Endothelial cell of umbilical vein (primary cell): Measurements from ENCODE around the gene ACTL8. TPM values are rescaled to one million over a fixed set of nuclear protein-coding genes. Genes with fewer than 3 reads are reported as not detected.

Experiments used
- BruUV-seq: library from RNA; stranded (reverse); fragments of 400-500 nt; replicated peaks from 2 replicates; lab custom pipeline; 2021; lab: Mats Ljungman, UMichigan
- CTCF ChIA-PET: fragments of 300-600, 350-600 bp; sonication (Branson Sonifier 250); formaldehyde crosslinking; loops from one replicate; lab custom pipeline; 2021; ENCODE audit warnings: antibody characterized with exemption, inconsistent platforms; lab: Charles Lee
- POLR2A ChIA-PET: fragments of 300-600, 350-600 bp; sonication (Branson Sonifier 250); formaldehyde crosslinking; loops from one replicate; lab custom pipeline; 2021; ENCODE audit warnings: antibody characterized with exemption, inconsistent platforms; lab: Charles Lee
- DNase-seq: peaks from one replicate; pipeline ENCODE4 v3.0.0-alpha.2; 2011; ENCODE audit warnings: low read depth, low spot score
- FAIRE-seq: peaks from 2 replicates; lab custom pipeline; 2011; peaks lifted over from hg19 to GRCh38; lab: Jason Lieb, UNC
- H2AFZ ChIP-seq: 2 replicates; pipeline ENCODE4 v1.6.0; 2012; ENCODE audit warnings: low read depth, low read length, control low read depth, inconsistent platforms
- H3K27ac ChIP-seq: 2 replicates; pipeline ENCODE4 v1.5.1; 2011; ENCODE audit warnings: low read depth, mild to moderate bottlenecking, control low read depth, low read length, moderate library complexity; ENCODE audit not compliant: insufficient read depth
- H3K27me3 ChIP-seq, 2 experiments: 2 replicates each; pipeline versions ENCODE4 v1.6.0 to v1.6.1; 2011; ENCODE audit warnings: low read length in 2 of 2, mixed read lengths in 1 of 2; ENCODE audit not compliant: control insufficient read depth in 2 of 2, insufficient read depth in 2 of 2
- H3K36me3 ChIP-seq, 2 experiments: 2 replicates in 1 of 2; 3 replicates in 1 of 2; pipeline ENCODE4 v1.5.1; 2011; ENCODE audit warnings: low read length in 2 of 2, mild to moderate bottlenecking in 1 of 2, moderate library complexity in 1 of 2; ENCODE audit not compliant: control insufficient read depth in 2 of 2, insufficient read depth in 2 of 2; ENCODE audit errors: extremely low read depth in 1 of 2
- H3K4me1 ChIP-seq: 3 replicates; pipeline ENCODE4 v1.5.1; 2011; ENCODE audit warnings: mild to moderate bottlenecking, low read length; ENCODE audit not compliant: control insufficient read depth, insufficient read depth; ENCODE audit errors: extremely low read depth
- H3K4me2 ChIP-seq: 2 replicates; pipeline ENCODE4 v1.6.1; 2011; ENCODE audit warnings: low read length, control low read depth, mixed read lengths; ENCODE audit not compliant: insufficient read depth
- H3K4me3 ChIP-seq, 3 experiments: fragments of 200-600 bp in 1 of 3; sonication (generic), shearing (Covaris generic) in 1 of 3; replicated peaks in 1 of 3; 2 replicates each; pipeline ENCODE4 v1.5.1; 2011 to 2016; ENCODE audit warnings: control low read depth in 3 of 3, low read length in 3 of 3, mild to moderate bottlenecking in 2 of 3, inconsistent platforms in 1 of 3, low read depth in 1 of 3, moderate library complexity in 1 of 3; ENCODE audit not compliant: insufficient read depth in 1 of 3
- H3K79me2 ChIP-seq: 2 replicates; pipeline ENCODE4 v1.6.0; 2012; ENCODE audit warnings: low read length, inconsistent platforms; ENCODE audit not compliant: control insufficient read depth, insufficient read depth
- H3K9ac ChIP-seq: replicated peaks from 2 replicates; pipeline ENCODE3; 2011; ENCODE audit warnings: low read length, control low read depth; ENCODE audit not compliant: insufficient read depth; ENCODE audit errors: extremely low read depth
- H3K9me1 ChIP-seq: replicated peaks from 3 replicates; pipeline ENCODE4 v1.6.0; 2011; ENCODE audit warnings: mild to moderate bottlenecking, low read length; ENCODE audit not compliant: control insufficient read depth, insufficient read depth; ENCODE audit errors: extremely low read depth
- H3K9me3 ChIP-seq: replicated peaks from 2 replicates; pipeline ENCODE4 v1.5.1; 2012; ENCODE audit warnings: low read length, inconsistent platforms; ENCODE audit not compliant: control insufficient read depth, insufficient read depth
- H4K20me1 ChIP-seq: replicated peaks from 2 replicates; pipeline ENCODE3; 2011; ENCODE audit warnings: mild to moderate bottlenecking, low read length; ENCODE audit not compliant: control insufficient read depth, insufficient read depth; ENCODE audit errors: extremely low read depth
- EZH2 ChIP-seq: IDR thresholded peaks from 2 replicates; pipeline ENCODE4 v1.6.1; 2012; ENCODE audit warnings: borderline replicate concordance, low read depth, mild to moderate bottlenecking, moderate library complexity, low read length, inconsistent platforms; ENCODE audit not compliant: severe bottlenecking
- FOS ChIP-seq: IDR thresholded peaks from 2 replicates; pipeline ENCODE4 v1.6.1; 2011; ENCODE audit warnings: mild to moderate bottlenecking, low read length, moderate library complexity, borderline replicate concordance; ENCODE audit not compliant: insufficient read depth
- JUN ChIP-seq: IDR thresholded peaks from 2 replicates; pipeline ENCODE4 v1.6.1; 2011; ENCODE audit warnings: borderline replicate concordance, low read depth; ENCODE audit not compliant: insufficient read length, insufficient read depth
- MAX ChIP-seq: IDR thresholded peaks from 2 replicates; pipeline ENCODE4 v1.6.1; 2011; ENCODE audit not compliant: insufficient read depth, insufficient read length
- MYC ChIP-seq: IDR thresholded peaks from one replicate; pipeline ENCODE4 v1.6.1; 2011; ENCODE audit warnings: mild to moderate bottlenecking, low read depth, low read length
- POLR2A ChIP-seq: IDR thresholded peaks from 2 replicates; pipeline ENCODE4 v1.6.1; 2012; ENCODE audit warnings: low read depth, mild to moderate bottlenecking, control low read depth, low read length
- POLR2AphosphoS5 ChIP-seq: IDR thresholded peaks from 2 replicates; pipeline ENCODE4 v1.6.1; 2012; ENCODE audit warnings: low read depth, mild to moderate bottlenecking, control low read depth, low read length, moderate library complexity; ENCODE audit not compliant: insufficient read depth
- dilution Hi-C: fragments of 300-500 bp; cut with MboI; formaldehyde crosslinking; loops from one replicate; pipeline ENCODE4 v1.15.0; 2019; ENCODE audit warnings: low sequenced_read_pairs; ENCODE audit not compliant: extremely low pct_ligation_motif_present
- intact Hi-C: fragments of 100-400 bp; cut with micrococcal nuclease; formaldehyde crosslinking; loops from one replicate; pipeline ENCODE4 v1.10.0; 2022
- polyA plus RNA-seq, 4 experiments: library from polyadenylated mRNA; depleted of rRNA in 3 of 4; stranded (reverse) in 3 of 4; unstranded in 1 of 4; fragments of >200 nt; gene quantifications; 2 replicates each; pipeline versions ENCODE4 v1.2.1 to v1.2.3, GENCODE V29; 2011 to 2012; ENCODE audit warnings: missing spikeins in 1 of 4
- total RNA-seq: library from RNA; stranded (reverse); gene quantifications from 2 replicates; pipeline ENCODE4 v1.2.3, GENCODE V29; 2021

Gene ACTL8
- total and polyA plus RNA-seq, 2 donors (not counting 3 experiments of a cell fraction or from before 2014, with no cell fraction given), result not detected

GRCh38 chr1:17736625-17737024 is 18.5 kb upstream of the ACTL8 start:
- FAIRE-seq (no peak), DNase-seq (no peak)
- ChIA-PET CTCF (no interaction called here), POLR2A (no interaction called here)
- no peaks in the 10 kb centered on the region for H3K79me2 ChIP-seq
- no peak overlapping the region for H2AFZ ChIP-seq
- intact Hi-C loops, result no loop called here
- dilution Hi-C loops, result no loop called here
- no peaks in the 10 kb centered on the region for H3K9me3 ChIP-seq
- H3K36me3 ChIP-seq, result no peaks in the 10 kb centered on the region
- no peak overlapping the region for H3K27ac ChIP-seq
- H3K27me3 ChIP-seq, result no peaks in the 10 kb centered on the region
- no TSS peak for BruUV-seq
- no peak overlapping the region for H3K4me2 ChIP-seq
- TF ChIP-seq EZH2, result no peak
- TF ChIP-seq FOS, result no peak
- TF ChIP-seq MAX, result no peak
- no peak for TF ChIP-seq JUN
- TF ChIP-seq MYC, result no peak
- no peak for TF ChIP-seq POLR2A
- H3K4me3 ChIP-seq, result no peak overlapping the region
- no peaks in the 10 kb centered on the region for H3K9me1 ChIP-seq
- H3K4me1 ChIP-seq, result no peaks in the 10 kb centered on the region
- H4K20me1 ChIP-seq, result no peaks in the 10 kb centered on the region
- H3K9ac ChIP-seq, result no peak overlapping the region

- Histone ChIP-seq H3K36me3 (no peaks in the 10 kb centered on the region), H4K20me1 (no peaks in the 10 kb centered on the region), H3K27ac (no peak overlapping the region), H3K27me3 (no peaks in the 10 kb centered on the region), H3K9me1 (no peaks in the 10 kb centered on the region), H3K4me3 (no peak overlapping the region), H3K9ac (no peak overlapping the region), H3K4me2 (no peak overlapping the region), H2AFZ (no peak overlapping the region), H3K4me1 (no peaks in the 10 kb centered on the region), H3K9me3 (no peaks in the 10 kb centered on the region), H3K79me2 (no peaks in the 10 kb centered on the region)
- no peak for DNase-seq
- CTCF ChIA-PET, result no interaction called here
- TF ChIP-seq MYC (no peak), MAX (no peak), EZH2 (no peak), FOS (no peak), JUN (no peak), POLR2AphosphoS5 (no peak)
- no peak for FAIRE-seq
- intact Hi-C loops, result no loop called here
- POLR2A ChIA-PET, result no interaction called here
- dilution Hi-C loops, result no loop called here
- BruUV-seq, result no TSS peak
These were observed 16.1 kb upstream of the ACTL8 start for GRCh38 chr1:17739050-17739449.
